NCI-H748 (cell line): ENCODE data around the gene GNL3.
"Not testable (repeated sequence)": the region's sequence is repeated elsewhere in the genome, so short reads cannot be mapped to it uniquely, and the experiment has no call there.

Experiments
- DNase-seq: peaks from one replicate; lab custom pipeline; 2025; ENCODE audit not compliant: unreplicated experiment; lab: John Stamatoyannopoulos, UW

GNL3 gene, protein sequence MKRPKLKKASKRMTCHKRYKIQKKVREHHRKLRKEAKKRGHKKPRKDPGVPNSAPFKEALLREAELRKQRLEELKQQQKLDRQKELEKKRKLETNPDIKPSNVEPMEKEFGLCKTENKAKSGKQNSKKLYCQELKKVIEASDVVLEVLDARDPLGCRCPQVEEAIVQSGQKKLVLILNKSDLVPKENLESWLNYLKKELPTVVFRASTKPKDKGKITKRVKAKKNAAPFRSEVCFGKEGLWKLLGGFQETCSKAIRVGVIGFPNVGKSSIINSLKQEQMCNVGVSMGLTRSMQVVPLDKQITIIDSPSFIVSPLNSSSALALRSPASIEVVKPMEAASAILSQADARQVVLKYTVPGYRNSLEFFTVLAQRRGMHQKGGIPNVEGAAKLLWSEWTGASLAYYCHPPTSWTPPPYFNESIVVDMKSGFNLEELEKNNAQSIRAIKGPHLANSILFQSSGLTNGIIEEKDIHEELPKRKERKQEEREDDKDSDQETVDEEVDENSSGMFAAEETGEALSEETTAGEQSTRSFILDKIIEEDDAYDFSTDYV

GRCh38 chr3:52685709-52686691 is at the start of gene GNL3, which contains the start of gene PBRM1:
GNL3 (plus strand) TSS chr3:52686032; CDS start chr3:52686093, 61 bp downstream.
PBRM1 (minus strand) TSS chr3:52685913.
- peak; percentile 94 for DNase-seq

DNA sequence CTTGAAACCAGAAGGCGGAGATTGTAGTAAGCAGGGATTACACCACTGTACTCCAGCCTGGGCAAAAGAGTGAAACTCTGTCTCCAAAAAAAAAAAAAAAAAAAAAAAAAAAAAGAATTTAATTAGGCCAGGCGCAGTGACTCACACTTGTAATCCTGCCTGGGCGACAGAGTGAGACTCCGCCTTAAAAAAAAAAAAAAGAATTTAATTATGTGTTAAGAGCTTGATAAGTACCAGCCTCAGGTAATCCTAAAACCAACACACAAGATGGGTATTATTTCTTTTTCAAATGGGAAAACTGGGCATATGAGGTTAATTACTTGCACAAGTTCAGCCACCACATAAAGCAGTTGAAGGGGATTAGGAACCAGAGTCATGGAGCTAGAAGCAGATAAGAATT is 49.2 kb upstream of the GNL3 start:
- no peak for DNase-seq

GRCh38 chr3:52645549-52645948 is 40.3 kb upstream of the GNL3 start:
- DNase-seq: no peak

- DNase-seq: no peak
Measured at GRCh38 chr3:52649461-52650210, 36.2 kb upstream of the GNL3 start.

GRCh38 chr3:52650439-52650838 is 35.4 kb upstream of the GNL3 start:
- no peak for DNase-seq

- no peak for DNase-seq
Measured at GRCh38 chr3:52651592-52651991, 34.2 kb upstream of the GNL3 start.

- no peak for DNase-seq
Measured at GRCh38 chr3:52655895-52656294, 29.9 kb upstream of the GNL3 start.

DNA sequence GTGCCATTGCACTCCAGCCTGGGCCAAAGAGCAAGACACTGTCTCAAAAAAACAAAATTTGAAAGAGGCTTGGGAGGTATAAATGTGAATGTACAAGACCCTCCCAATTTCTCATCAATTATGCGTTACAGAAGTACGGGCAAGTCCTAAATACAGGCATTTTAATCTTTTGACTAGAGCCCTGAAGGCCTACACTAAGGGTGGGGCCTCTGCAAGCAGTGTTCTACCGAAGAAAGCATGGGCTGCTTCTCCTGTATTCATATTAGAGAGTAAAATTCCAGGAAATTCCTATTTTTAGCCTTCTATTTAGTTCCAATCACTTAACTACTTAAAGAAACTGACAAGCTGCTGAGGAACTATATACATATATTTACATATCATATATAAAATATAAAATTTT is 25.8 kb upstream of the GNL3 start:
- no peak for DNase-seq

DNA sequence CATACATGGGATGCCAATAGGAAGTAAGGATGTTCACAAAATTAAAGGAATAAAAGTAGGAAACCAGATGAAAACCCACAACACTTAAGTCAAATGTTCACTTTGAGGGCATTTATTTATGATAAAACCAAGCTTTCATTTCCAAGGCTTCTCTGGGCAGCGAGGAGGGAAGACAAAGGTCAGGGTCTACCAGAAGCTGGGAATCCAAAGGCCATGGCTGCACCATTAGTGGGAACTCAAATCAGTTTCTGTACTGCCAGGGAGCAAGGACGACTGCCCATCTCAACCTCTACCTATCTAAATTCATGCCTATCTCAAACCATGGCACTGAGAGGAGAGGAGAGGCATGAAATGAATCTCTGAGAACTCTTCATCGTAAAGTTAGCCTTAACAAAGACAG is 22.7 kb upstream of the GNL3 start:
- DNase-seq: no peak

- DNase-seq: no peak
Measured at GRCh38 chr3:52670621-52671521, 15.0 kb upstream of the GNL3 start.

DNA sequence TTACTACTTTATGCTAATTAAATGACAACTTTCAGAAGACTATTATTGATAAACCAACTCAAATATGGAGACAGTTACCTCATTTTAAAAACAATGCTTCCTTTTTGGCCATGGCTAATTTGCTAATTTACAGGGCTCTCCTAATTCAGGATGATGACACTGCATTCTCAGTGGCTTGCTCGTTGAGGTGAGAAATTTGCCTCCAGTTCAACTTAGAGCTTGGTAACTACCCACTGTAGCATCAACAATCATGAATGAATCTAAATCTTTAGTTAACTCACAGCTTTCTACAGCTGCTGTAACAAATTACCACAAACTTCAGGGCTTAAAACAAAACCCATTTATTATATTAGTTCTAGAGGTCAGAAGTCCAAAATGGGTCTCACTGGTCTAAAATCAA is 14.2 kb upstream of the GNL3 start:
- no peak for DNase-seq

DNA sequence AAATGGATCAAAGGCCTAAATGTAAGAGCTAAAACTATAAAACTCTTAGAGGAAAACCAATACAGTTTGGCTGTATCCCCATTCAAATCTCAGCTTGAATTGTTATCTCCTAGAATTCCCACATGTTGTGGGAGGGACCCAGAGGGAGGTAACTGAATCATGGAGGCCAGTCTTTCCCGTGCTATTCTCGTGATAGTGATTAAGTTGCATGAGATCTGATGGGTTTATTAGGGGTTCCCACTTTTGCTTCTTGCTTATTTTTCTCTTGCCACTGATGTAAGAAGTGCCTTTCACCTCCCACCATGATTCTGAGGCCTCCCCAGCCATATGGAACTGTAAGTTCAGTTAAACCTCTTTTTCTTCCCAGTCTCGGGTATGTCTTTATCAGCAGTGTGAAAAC is 9.6 kb upstream of the GNL3 start:
- not testable (repeated sequence) for DNase-seq

GRCh38 chr3:52678265-52679198 is 7.3 kb upstream of the GNL3 start:
- DNase-seq: no peak

DNA sequence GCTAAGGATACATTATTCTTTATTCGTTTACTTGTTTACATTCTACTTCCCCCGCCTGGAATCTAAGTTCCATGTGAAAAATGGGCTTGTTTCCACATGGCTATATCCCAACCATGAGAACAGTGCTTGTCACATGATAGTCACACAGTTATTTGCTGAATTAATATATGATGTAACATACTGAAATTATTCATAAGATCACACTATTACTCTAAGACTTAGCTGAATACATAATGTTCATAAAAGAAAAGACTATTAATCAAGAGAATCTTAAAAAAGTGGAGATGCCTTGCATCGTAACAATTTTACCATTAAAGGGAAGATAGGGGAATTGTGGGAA is 6.7 kb upstream of the GNL3 start:
- no peak for DNase-seq

DNA sequence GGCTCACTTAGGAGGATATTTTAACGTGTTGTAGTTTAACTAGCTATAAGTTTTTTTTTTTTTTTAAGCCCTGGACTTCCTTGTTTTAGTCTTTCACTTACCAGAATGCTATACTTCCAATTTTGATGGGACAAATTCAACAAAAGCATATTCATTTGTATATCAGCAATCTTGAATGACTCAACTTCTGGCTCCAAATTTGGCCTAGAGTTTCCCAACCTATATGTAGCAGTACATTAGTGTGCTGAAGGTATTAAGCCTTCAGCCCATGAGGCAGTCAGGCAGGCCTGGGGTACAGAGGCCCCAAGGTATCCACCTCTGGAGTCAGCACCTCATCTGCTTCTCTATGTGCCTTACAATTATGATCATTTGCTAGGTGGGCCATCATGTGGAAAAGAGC is 6.0 kb upstream of the GNL3 start:
- no peak for DNase-seq

GRCh38 chr3:52681596-52681995 is 4.2 kb upstream of the GNL3 start:
- DNase-seq: no peak

DNA sequence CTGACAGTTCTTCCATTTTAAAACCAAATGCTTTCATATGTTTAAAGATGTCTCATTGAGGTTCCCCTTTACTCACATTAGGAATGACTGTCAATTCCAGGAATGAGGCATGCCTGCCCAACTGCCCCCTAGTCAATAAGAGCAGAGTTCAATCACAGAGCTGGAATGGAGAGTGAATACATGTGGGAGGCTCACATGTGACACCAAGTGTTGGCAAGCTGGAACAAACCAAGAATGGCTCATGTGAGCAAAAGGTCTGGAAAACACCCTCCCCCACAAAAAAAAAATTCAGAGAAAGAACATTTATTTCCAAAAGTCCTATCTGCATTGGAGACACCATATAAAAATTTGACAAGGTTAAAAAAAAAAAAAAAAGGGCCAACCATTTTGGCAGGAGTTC is 3.8 kb upstream of the GNL3 start:
- DNase-seq: no peak

- no peak for DNase-seq
Measured at GRCh38 chr3:52683611-52684010, 2.2 kb upstream of the GNL3 start.

GRCh38 chr3:52684184-52684583 is 1.6 kb upstream of the GNL3 start:
- no peak for DNase-seq
